AG04450 (cell line): Measurements from ENCODE around the gene SMPD3. TPM values are rescaled to one million over a fixed set of nuclear protein-coding genes. Genes with fewer than 3 reads are reported as not detected.

ENCODE experiments used
- CTCF ChIA-PET: fragments of 300-600, 350-600 bp; formaldehyde crosslinking; extraction: SDS; loops from one replicate; lab custom pipeline; 2022; ENCODE audit warnings: antibody characterized with exemption, inconsistent platforms; lab: Charles Lee
- POLR2A ChIA-PET: fragments of 350-600 bp; formaldehyde crosslinking; extraction: SDS; loops from one replicate; lab custom pipeline; 2021; ENCODE audit warnings: antibody characterized with exemption, inconsistent platforms; lab: Yijun Ruan, JAX
- DNase-seq: peaks from one replicate; pipeline ENCODE4 v3.0.0-alpha.2; 2011; ENCODE audit warnings: low read depth, low spot score
- H3K27ac ChIP-seq: one replicate; pipeline ENCODE4 v1.5.1; 2012; ENCODE audit warnings: low read depth, low read length, control low read depth
- H3K27me3 ChIP-seq: one replicate; pipeline ENCODE4 v1.6.0; 2012; ENCODE audit warnings: low read length; ENCODE audit not compliant: control insufficient read depth, insufficient read depth
- H3K4me3 ChIP-seq: 2 replicates; pipeline ENCODE4 v1.5.1; 2011; ENCODE audit warnings: mild to moderate bottlenecking, low read depth, low read length, control low read depth
- H3K9me3 ChIP-seq: 2 replicates; pipeline ENCODE4 v1.5.1; 2012; ENCODE audit warnings: low read length; ENCODE audit not compliant: control insufficient read depth, insufficient read depth
- polyA plus RNA-seq: library from polyadenylated mRNA; depleted of rRNA; stranded (reverse); fragments of >200 nt; gene quantifications from 2 replicates; pipeline ENCODE4 v1.2.3, GENCODE V29; 2011
- TF ChIP-seq, protein P1 (sequence below): IDR thresholded peaks from 2 replicates; pipeline ENCODE4 v1.5.1; 2011; ENCODE audit warnings: low read depth, low read length, control low read depth, inconsistent platforms

Gene SMPD3
- polyA plus RNA-seq, 1 experiment: not detected

DNA sequence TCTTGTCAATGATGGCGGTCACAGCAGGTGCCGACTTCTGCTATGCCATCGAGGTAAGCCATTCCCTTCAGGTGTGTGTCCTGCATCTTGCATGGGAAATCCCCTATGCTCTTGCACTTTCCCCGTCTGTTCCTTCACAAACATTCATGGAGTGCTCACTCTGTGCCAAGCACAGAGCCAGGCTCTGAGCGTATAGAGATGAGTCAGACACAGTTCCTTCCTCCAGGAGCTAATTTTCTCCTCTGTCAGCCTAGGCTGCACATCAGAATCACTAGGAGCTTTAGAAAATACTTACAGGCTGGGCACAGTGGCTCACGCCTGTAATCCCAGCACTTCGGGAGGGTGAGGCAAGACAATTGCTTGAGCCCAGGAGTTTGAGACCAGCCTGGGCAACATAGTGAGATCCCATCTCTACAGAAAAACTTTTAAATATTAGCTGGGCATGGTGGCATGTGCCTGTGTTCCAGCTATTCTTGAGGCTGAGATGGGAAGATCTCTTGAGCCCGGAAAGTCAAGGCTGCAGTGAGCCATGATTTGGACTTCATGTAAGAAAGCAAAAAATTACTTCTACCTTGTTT, 123.4 kb downstream of the SMPD3 start:
- ChIA-PET POLR2A (interaction anchor here (0.7 kb wide), 1 partner anchor 14 kb away, joined by 3 read pairs; the partner anchor contains the start of genes PRMT7 and SLC7A6OS), CTCF (interaction anchor here (11.8 kb wide), 1 partner anchor 62 kb away, joined by 158 read pairs; the partner anchor contains the start of gene SLC7A6)
- Histone ChIP-seq H3K4me3 (no peak overlapping the region), H3K27me3 (no peaks in the 10 kb centered on the region), H3K27ac (no peak overlapping the region), H3K9me3 (no peaks in the 10 kb centered on the region)
- DNase-seq: no peak
- TF ChIP-seq, protein P1, sequence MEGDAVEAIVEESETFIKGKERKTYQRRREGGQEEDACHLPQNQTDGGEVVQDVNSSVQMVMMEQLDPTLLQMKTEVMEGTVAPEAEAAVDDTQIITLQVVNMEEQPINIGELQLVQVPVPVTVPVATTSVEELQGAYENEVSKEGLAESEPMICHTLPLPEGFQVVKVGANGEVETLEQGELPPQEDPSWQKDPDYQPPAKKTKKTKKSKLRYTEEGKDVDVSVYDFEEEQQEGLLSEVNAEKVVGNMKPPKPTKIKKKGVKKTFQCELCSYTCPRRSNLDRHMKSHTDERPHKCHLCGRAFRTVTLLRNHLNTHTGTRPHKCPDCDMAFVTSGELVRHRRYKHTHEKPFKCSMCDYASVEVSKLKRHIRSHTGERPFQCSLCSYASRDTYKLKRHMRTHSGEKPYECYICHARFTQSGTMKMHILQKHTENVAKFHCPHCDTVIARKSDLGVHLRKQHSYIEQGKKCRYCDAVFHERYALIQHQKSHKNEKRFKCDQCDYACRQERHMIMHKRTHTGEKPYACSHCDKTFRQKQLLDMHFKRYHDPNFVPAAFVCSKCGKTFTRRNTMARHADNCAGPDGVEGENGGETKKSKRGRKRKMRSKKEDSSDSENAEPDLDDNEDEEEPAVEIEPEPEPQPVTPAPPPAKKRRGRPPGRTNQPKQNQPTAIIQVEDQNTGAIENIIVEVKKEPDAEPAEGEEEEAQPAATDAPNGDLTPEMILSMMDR: no peak

DNA sequence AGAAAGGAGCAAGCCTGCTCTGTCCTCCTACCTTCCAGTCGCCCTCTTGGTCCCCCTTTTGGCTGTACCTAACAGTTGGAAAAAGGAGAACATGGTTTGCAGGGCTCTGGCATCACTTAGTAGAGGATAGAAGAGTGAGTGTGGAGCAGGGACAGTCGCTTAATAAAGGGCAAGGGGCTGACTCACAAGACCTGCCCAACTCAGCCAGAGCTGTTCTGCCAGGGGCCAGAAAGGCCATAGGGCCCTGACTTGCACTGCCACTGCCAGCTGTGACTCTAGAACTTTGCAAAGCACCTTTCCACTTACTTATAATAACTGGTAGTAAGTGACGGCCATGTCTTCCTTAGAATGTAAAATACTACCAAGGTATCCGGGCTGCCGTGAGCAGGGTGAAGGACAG, 124.0 kb downstream of the SMPD3 start:
- Histone ChIP-seq H3K4me3 (no peak overlapping the region), H3K9me3 (no peaks in the 10 kb centered on the region), H3K27ac (no peak overlapping the region), H3K27me3 (no peaks in the 10 kb centered on the region)
- TF ChIP-seq, protein P1: no peak
- POLR2A ChIA-PET: no interaction called here
- CTCF ChIA-PET: interaction anchor here (11.8 kb wide), 1 partner anchor 62 kb away, joined by 158 read pairs; the partner anchor contains the start of gene SLC7A6
- no peak for DNase-seq

DNA sequence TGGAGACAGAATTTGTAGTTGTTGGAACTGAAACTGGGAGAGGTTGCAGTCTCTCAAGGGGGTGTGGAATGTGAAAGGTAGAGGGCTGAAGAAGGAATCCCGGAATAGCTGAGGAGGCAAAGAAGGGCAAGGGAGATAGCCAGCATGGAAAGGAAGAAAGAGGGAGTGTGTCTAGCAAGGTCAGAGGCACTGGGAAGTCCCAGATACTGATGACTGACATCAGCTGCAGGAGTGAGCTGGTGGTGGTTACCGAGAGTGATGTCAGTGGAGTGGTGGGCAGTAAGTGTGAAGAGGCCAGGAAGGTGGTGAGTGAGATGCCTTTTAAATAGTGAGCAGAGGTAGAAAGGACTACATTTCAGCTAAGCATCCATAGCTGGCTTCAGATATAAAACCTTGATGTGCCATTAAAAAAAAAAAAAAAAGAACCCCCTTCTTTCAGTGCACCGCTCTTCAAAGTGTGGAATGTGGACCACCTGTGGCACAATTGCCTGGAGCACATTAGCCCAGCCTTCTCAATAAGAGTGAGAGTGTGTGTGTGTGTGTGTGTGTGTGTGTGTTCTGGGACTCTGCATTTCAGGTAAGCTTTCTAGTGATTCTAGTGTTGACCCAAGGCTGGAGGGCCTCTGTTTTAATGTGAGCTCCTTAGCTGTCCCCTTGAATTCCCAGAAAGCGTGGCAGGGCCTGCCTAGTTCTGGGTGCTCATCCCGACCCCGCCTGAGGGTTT, 129.0 kb downstream of the SMPD3 start:
- DNase-seq: no peak
- Histone ChIP-seq H3K4me3 (no peak overlapping the region), H3K27me3 (no peaks in the 10 kb centered on the region), H3K27ac (no peak overlapping the region), H3K9me3 (no peaks in the 10 kb centered on the region)
- TF ChIP-seq, protein P1: no peak
- CTCF ChIA-PET: interaction anchor here (0.6 to 11.8 kb wide), 2 partner anchors 57 to 796 kb away, joined by 10 to 158 read pairs; partner anchors contain the start of gene SLC7A6
- POLR2A ChIA-PET: no interaction called here

DNA sequence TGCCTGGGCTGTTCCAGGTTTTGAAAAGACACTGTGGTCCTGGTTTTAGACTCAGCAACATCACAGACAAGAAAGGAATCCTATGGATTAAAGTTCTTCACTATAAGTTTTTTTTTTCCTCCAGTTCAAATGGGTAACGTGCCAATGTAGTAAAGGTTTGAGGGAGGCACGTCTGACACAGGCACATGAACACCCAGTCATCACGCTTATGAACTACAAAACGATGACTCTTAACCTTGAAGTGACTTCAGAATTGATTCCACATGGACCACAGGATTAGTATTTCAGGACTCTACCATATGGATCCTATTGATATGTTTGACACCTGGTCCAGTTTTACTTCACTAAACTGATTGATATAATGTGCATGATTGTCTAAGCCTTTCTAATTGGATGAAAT, 135.2 kb downstream of the SMPD3 start:
- H3K9me3 ChIP-seq: no peaks in the 10 kb centered on the region; the same call in 1 of the 2 replicates
- no peak for DNase-seq
- POLR2A ChIA-PET: no interaction called here
- H3K27ac ChIP-seq: no peak overlapping the region
- TF ChIP-seq, protein P1: no peak
- H3K4me3 ChIP-seq: no peak overlapping the region
- CTCF ChIA-PET: no interaction called here
- no peaks in the 10 kb centered on the region for H3K27me3 ChIP-seq
